SK-N-SH (cell line): ENCODE measurements around the gene USP1. TPM values are rescaled to one million over a fixed set of nuclear protein-coding genes. Genes with fewer than 3 reads are reported as not detected.
A peak's percentile ranks its signal among the peaks of the same experiment; 100 is the strongest.

Experiments used
- CTCF ChIA-PET: fragments of 300-600, 350-600 bp; formaldehyde crosslinking; extraction: SDS; loops from one replicate; lab custom pipeline; 2021; lab: Yijun Ruan, JAX
- POLR2A ChIA-PET: fragments of 350-600 bp; sonication (Branson Sonifier 250); formaldehyde crosslinking; extraction: SDS; loops from one replicate; lab custom pipeline; 2020; ENCODE audit warnings: antibody characterized with exemption, inconsistent platforms; lab: Yijun Ruan, JAX
- DNase-seq: peaks from one replicate; pipeline ENCODE4 v3.0.0; 2012
- H2AFZ ChIP-seq: fragments of 200-600 bp; sonication (generic); 2 replicates; pipeline ENCODE4 v1.8.1; 2016; ENCODE audit warnings: antibody characterized with exemption, mild to moderate bottlenecking, low read depth
- H3F3A ChIP-seq: fragments of 200-600 bp; sonication (generic); replicated peaks from 2 replicates; pipeline ENCODE3; 2016; ENCODE audit warnings: antibody characterized with exemption, mild to moderate bottlenecking; ENCODE audit not compliant: insufficient read depth
- H3K27ac ChIP-seq, 2 experiments: fragments of 200-500 bp in 1 of 2; fragments of 200-600 bp in 1 of 2; sonication (Bioruptor generic) in 1 of 2; sonication (generic), shearing (Covaris generic) in 1 of 2; 2 replicates each; pipeline versions ENCODE4 v1.5.1 to v1.6.1; 2014 to 2016; ENCODE audit warnings: low read depth in 2 of 2, inconsistent platforms in 1 of 2, low read length in 1 of 2, mild to moderate bottlenecking in 1 of 2, mixed read lengths in 1 of 2
- H3K27me3 ChIP-seq: fragments of 200-600 bp; sonication (generic), shearing (Covaris generic); 2 replicates; pipeline ENCODE4 v1.6.1; 2016; ENCODE audit warnings: mixed run types; ENCODE audit not compliant: insufficient read depth
- H3K36me3 ChIP-seq, 2 experiments: fragments of 200-500 bp in 1 of 2; fragments of 200-600 bp in 1 of 2; sonication (Bioruptor generic) in 1 of 2; sonication (generic) in 1 of 2; replicated peaks in 1 of 2; 2 replicates each; pipeline versions ENCODE3 to v1.5.1; 2014 to 2016; ENCODE audit warnings: low read length in 1 of 2, mild to moderate bottlenecking in 1 of 2; ENCODE audit not compliant: insufficient read depth in 2 of 2, control insufficient read depth in 1 of 2
- H3K4me1 ChIP-seq, 2 experiments: fragments of 200-500 bp in 1 of 2; fragments of 200-600 bp in 1 of 2; sonication (Bioruptor generic) in 1 of 2; sonication (generic), shearing (Covaris generic) in 1 of 2; 2 replicates each; pipeline versions ENCODE4 v1.5.1 to v1.6.1; 2014 to 2016; ENCODE audit warnings: low read depth in 1 of 2, low read length in 1 of 2, mixed run types in 1 of 2; ENCODE audit not compliant: insufficient read depth in 2 of 2, control insufficient read depth in 1 of 2
- H3K4me2 ChIP-seq: fragments of 200-600 bp; sonication (generic), shearing (Covaris generic); 2 replicates; pipeline ENCODE4 v1.6.1; 2017; ENCODE audit warnings: mixed run types
- H3K4me3 ChIP-seq, 2 experiments: fragments of 200-500 bp in 1 of 2; fragments of 200-600 bp in 1 of 2; sonication (Bioruptor generic) in 1 of 2; sonication (generic), shearing (Covaris generic) in 1 of 2; 2 replicates each; pipeline versions ENCODE4 v1.5.1 to v1.8.1; 2014 to 2016; ENCODE audit warnings: low read depth in 2 of 2, inconsistent platforms in 1 of 2, low read length in 1 of 2, mild to moderate bottlenecking in 1 of 2, mixed read lengths in 1 of 2, moderate library complexity in 1 of 2
- H3K79me2 ChIP-seq: fragments of 200-600 bp; sonication (generic); 2 replicates; pipeline ENCODE4 v1.8.1; 2017; ENCODE audit warnings: mild to moderate bottlenecking; ENCODE audit not compliant: insufficient read depth
- H3K9ac ChIP-seq: fragments of 200-600 bp; sonication (generic); 2 replicates; pipeline ENCODE4 v1.6.1; 2017; ENCODE audit warnings: mixed run types
- H3K9me2 ChIP-seq: fragments of 200-600 bp; sonication (generic); 2 replicates; pipeline ENCODE4 v1.6.1; 2017; ENCODE audit warnings: mixed run types
- H3K9me3 ChIP-seq: fragments of 200-600 bp; sonication (generic); 2 replicates; pipeline ENCODE4 v1.6.1; 2017; ENCODE audit warnings: mixed run types, mild to moderate bottlenecking, moderate library complexity
- H4K20me1 ChIP-seq: fragments of 200-600 bp; sonication (generic); 2 replicates; pipeline ENCODE4 v1.6.1; 2017; ENCODE audit warnings: mild to moderate bottlenecking, mixed run types; ENCODE audit not compliant: insufficient read depth
- CHD2 ChIP-seq: fragments of 150-350 bp; IDR thresholded peaks from 2 replicates; pipeline ENCODE4 v1.6.1; 2018; ENCODE audit warnings: low read length; ENCODE audit not compliant: partially characterized antibody
- CTCF ChIP-seq: fragments of 200-600 bp; sonication (generic); IDR thresholded peaks from 2 replicates; pipeline ENCODE4 v1.6.1; 2017; ENCODE audit warnings: antibody characterized with exemption, mild to moderate bottlenecking, moderate library complexity
- EZH2phosphoT487 ChIP-seq: fragments of 200-600 bp; sonication (generic); IDR thresholded peaks from 2 replicates; pipeline ENCODE4 v1.6.1; 2017; ENCODE audit warnings: low read depth, mixed run types, mild to moderate bottlenecking, antibody characterized with exemption, moderate library complexity, borderline replicate concordance
- FOXJ3 ChIP-seq: sonication (generic); formaldehyde crosslinking; IDR thresholded peaks from 2 replicates; pipeline ENCODE4 v1.5.1; 2020; ENCODE audit warnings: mild to moderate bottlenecking, missing genetic modification reagents
- GATA2 ChIP-seq: sonication (generic); formaldehyde crosslinking; IDR thresholded peaks from 2 replicates; pipeline ENCODE4 v1.5.0; 2020; ENCODE audit warnings: mild to moderate bottlenecking, missing genetic modification reagents
- IRF3 ChIP-seq: fragments of 150-350 bp; IDR thresholded peaks from 2 replicates; pipeline ENCODE4 v1.6.1; 2016; ENCODE audit warnings: mild to moderate bottlenecking, low read depth, low read length
- RCOR1 ChIP-seq: fragments of 150-350 bp; IDR thresholded peaks from 2 replicates; pipeline ENCODE4 v1.6.1; 2017; ENCODE audit warnings: antibody characterized with exemption, low read length
- RXRA ChIP-seq: IDR thresholded peaks from 2 replicates; pipeline ENCODE4 v1.4.0; 2012; ENCODE audit warnings: low read depth, mild to moderate bottlenecking, borderline replicate concordance
- SIN3A ChIP-seq: IDR thresholded peaks from 2 replicates; pipeline ENCODE4 v1.6.1; 2012; ENCODE audit warnings: low read depth, mild to moderate bottlenecking, low read length, moderate library complexity, borderline replicate concordance
- USF1 ChIP-seq: IDR thresholded peaks from 2 replicates; pipeline ENCODE4 v1.4.0; 2012; ENCODE audit warnings: low read depth, borderline replicate concordance
- USF2 ChIP-seq: fragments of 150-350 bp; IDR thresholded peaks from 2 replicates; pipeline ENCODE4 v1.6.1; 2017; ENCODE audit warnings: antibody characterized with exemption, low read length, low read depth, borderline replicate concordance
- YY1 ChIP-seq: IDR thresholded peaks from 2 replicates; pipeline ENCODE4 v1.4.0; 2012; ENCODE audit warnings: low read depth, mild to moderate bottlenecking
- WGBS: methylation state at CpG from one replicate; pipeline ENCODE4 v1.1.6; 2017; ENCODE audit warnings: low lambda C conversion rate; 5-methylcytosine and 5-hydroxymethylcytosine counted together
- polyA plus RNA-seq, 3 experiments: library from polyadenylated mRNA; depleted of rRNA; stranded (reverse); fragments of >200 nt; gene quantifications; 2 replicates each; pipeline ENCODE4 v1.2.3, GENCODE V29; 2012

Gene USP1
- polyA plus RNA-seq, 1 of the 3 experiments (the other 2 are of a cell fraction), result 4.3 TPM

GRCh38 chr1:62494137-62494536 is 57.3 kb downstream of the USP1 start:
- ChIA-PET CTCF (interaction anchor here (1.3 kb wide), 1 partner anchor 14 kb away, joined by 7 read pairs; no protein-coding TSS in a partner anchor), POLR2A (no interaction called here)
- WGBS, result 92% methylated on average over 4 of the region's 4 CpGs

GRCh38 chr1:62500210-62500609 is 63.4 kb downstream of the USP1 start:
- Histone ChIP-seq H3K9ac (no peak overlapping the region), H3K9me3 (no peaks in the 10 kb centered on the region), H2AFZ (no peak overlapping the region), H3K4me2 (no peak overlapping the region), H3K27ac (no peak overlapping the region), H3K36me3 (peaks cover 30 to 73% of the 10 kb centered on the region in 2 experiments), H3K4me3 (no peak overlapping the region), H3K4me1 (no peaks in the 10 kb centered on the region; a peak in 1 of 4 replicates), H4K20me1 (no peaks in the 10 kb centered on the region), H3K79me2 (no peaks in the 10 kb centered on the region), H3K9me2 (no peaks in the 10 kb centered on the region), H3F3A (peaks cover 14% of the 10 kb centered on the region), H3K27me3 (no peaks in the 10 kb centered on the region)
- ChIA-PET POLR2A (no interaction called here), CTCF (interaction anchor here (1.6 to 4.4 kb wide), 4 partner anchors 8 to 325 kb away, joined by 5 to 29 read pairs (median 10); no protein-coding TSS in a partner anchor)
- no peak for DNase-seq
- TF ChIP-seq CTCF (no peak), CHD2 (no peak), GATA2 (CRISPR knock-in tag) (no peak), FOXJ3 (no peak), RXRA (no peak), USF2 (no peak), SIN3A (no peak), RCOR1 (no peak), YY1 (no peak), IRF3 (no peak)

More at GRCh38 chr1:62494137-62494536, 57.3 kb downstream of the USP1 start:
- Histone ChIP-seq H3K4me3 (no peak overlapping the region), H3K4me2 (0 out of 2 replicates have a peak overlapping the region, but pooled peaks have one; percentile 15)
- TF ChIP-seq RXRA (no peak), EZH2phosphoT487 (no peak), YY1 (no peak), GATA2 (CRISPR knock-in tag) (no peak), IRF3 (no peak), USF1 (no peak)
- TF ChIP-seq, all 33 proteins: peak for 0
- Histone ChIP-seq H3K79me2 (no peaks in the 10 kb centered on the region), H3K27me3 (no peaks in the 10 kb centered on the region), H3F3A (peaks cover 28% of the 10 kb centered on the region), H3K9ac (no peak overlapping the region), H3K9me2 (no peaks in the 10 kb centered on the region), H3K36me3 (peaks cover 47 to 67% of the 10 kb centered on the region in 2 experiments), H3K27ac (peak overlapping the region in 1 of 2 experiments; percentile 66; a peak in 2 of 4 replicates), H3K9me3 (no peaks in the 10 kb centered on the region), H4K20me1 (no peaks in the 10 kb centered on the region), H3K4me1 (peaks cover 0 to 10% of the 10 kb centered on the region in 2 experiments; a peak in 1 of 4 replicates), H2AFZ (no peak overlapping the region)
- DNase-seq, result no peak
